Dedifferentiated amniotic fluid mesenchymal stem cell (primary cell): ENCODE results near the gene DLGAP1.

ENCODE experiments used
- DNase-seq: peaks from one replicate; pipeline ENCODE4 v3.0.0-alpha.2; 2016; ENCODE audit errors: extremely low spot score

Gene DLGAP1

DNA sequence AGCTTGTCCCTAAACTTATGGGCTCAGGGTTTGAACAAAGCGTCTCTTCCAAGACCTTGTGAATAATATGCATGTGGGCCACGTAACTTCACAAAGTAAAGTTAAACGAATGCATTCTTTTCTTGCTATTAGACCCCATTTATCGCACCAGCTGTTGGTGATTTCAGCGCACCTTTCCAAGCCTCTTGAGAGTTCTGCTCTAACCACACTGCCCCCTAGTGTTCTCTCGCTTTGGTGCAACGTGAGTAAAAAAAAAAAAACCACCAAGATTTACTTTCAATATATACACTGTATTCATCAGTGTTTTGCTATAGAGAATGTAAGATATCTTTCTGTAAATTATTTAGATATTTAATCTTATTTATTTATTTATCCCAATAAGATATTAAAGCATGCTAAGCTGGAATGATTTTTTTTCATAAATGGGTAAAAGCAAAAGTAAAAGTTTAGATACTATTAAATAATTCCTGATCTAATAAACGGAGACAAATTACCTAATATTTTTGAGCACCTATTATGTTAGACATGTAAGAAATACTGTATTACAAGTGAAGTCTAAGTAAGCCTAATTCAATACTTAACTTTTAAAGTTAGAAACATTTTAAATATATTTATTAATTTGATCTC lies 459.5 kb downstream of the DLGAP1 start:
- peak; percentile 64 for DNase-seq

DNA sequence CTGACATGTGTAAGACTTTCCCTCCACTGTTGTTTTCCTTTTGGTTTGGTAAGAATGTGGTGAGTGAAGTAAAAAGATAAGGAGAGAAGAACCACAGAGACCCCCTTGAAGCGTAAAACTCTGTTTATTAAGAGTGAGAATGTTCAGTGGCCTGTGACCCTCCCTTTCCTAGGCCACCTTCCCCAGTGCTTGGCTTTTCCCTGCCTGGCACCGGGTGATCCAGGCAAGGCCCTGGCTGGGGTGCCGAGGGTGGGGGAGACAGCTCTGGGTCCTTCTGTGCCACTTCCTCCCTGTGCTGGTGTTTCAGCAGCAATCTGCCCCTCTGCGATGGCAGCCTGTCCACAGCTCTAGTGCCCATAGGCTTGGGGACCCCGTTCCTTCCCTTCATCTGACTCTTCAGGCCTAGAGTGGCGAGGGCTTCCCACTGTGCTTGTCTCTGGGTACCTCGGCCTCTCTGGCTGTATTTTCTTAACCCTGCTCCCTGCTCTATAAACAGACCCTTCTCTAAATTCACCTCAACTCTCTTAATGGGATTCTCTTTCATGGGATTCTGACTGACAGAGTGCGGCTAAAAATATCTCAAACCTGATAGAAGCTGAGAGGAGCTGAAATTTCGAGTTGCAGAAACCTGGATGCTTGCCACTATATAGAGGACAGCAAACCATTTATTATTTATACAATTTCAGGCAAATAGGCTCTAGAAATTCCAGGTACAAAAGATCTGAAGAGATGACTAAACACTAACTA lies 461.0 kb downstream of the DLGAP1 start:
- DNase-seq, result no peak

DNA sequence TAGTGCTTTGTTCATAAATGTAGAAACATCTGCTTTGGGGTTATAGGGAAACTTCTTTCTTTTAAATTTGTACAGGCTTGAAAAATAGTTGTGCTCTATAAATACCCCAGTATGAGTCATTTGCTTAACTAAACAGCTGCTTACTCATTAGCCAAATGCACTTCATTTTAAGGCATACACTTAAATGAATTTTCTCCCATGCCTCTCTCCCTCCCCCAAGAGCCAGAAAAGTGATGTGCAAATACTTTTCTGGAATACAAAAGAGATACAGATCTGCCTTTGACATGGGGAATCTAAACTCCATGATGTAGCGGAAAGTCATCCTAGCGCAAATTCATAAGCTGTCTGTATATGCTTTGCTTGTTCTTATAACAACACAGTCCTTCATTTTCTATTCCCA lies 469.4 kb downstream of the DLGAP1 start:
- no peak for DNase-seq

DNA sequence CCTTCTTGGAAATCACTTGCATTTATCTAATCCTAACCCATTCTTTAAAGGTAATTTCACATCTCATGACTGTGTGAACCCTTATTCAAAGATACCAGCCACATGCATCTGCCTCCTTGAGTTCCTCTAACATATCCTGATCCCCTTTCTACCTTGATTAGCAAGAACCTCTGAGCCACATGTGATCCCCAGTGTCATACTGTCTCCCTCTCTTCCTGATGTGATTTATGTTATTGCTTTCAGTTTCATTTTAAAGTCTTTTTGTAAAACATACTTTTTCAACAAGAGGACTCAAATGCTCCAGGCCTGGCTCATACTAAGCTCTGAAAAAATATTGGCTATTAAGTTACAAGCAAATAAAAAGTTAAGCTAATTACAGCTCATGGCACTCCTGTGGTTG lies 470.1 kb downstream of the DLGAP1 start:
- DNase-seq, result no peak

DNA sequence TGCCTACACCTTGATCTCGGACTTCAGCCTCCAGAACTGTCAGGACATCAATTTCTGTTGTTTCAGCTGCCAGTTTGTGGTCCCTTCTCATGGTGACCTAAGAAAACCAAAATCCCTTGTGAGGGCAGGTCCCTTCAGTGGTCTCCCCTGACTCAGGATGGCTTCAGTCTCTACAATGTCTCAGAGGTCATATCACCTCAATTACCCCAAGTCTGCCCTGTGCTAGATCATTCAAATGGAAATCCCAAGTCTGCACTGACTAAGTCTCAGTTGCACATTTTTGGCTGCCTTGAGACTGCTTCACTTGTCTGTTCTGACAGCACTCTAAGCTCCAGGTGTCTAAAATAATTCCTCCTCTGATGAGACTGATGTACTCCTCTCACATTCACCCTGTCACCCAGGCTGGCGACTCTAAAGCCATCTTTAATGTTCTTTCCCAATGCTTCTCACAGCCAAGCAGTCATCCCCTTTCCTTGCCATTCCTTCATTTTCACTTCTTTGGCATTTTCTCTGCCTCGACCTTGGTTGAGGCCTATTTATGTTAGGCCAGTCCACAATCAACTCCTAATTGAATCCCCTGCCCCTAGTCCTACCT lies 470.8 kb downstream of the DLGAP1 start:
- DNase-seq, result no peak

DNA sequence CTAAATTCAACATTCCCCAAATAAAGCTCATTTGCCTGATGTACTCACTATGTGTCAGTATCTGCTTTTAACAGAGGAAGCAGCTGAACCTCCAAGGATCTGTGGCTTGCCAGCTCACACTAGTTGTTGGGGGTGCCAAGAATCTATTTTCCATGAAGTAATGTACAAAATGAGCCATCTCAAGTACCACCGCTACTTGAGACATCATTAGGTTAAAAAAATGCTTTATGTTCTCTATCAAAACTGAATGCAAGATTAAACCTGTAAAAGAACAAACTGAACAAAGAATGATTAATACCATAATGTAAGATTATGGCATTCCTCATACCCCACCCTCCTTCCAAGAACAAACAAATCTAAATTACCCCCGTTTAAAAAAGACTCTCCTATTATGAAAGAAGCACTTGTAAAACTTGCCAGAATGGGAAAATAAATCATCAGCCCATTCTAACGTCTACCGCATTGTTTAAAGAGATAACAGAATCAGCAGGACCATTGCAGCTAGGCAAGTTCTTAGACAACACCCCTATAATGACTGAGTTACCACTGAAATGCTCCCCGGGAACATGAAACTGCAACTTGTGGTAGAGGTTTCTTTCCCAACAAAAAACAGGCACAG lies 471.6 kb downstream of the DLGAP1 start:
- no peak for DNase-seq

DNA sequence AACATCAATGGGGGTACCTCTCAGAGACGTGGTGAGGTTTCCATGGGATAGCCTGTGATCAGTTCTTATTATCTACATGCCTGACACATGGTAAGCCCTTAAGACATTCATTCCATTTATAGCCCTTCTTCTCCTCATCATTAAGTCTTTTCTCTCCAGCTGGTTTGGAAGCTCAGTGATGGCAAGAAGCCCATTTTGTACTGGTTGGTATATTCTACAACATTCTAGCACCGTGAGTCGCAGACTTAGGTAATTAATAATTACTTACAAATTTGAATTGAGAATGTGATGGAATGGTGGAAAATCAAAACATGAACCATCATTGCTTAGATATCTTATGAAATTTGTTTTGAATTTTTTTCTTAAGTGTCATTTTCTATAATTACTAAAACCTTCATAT lies 472.6 kb downstream of the DLGAP1 start:
- DNase-seq, result no peak

DNA sequence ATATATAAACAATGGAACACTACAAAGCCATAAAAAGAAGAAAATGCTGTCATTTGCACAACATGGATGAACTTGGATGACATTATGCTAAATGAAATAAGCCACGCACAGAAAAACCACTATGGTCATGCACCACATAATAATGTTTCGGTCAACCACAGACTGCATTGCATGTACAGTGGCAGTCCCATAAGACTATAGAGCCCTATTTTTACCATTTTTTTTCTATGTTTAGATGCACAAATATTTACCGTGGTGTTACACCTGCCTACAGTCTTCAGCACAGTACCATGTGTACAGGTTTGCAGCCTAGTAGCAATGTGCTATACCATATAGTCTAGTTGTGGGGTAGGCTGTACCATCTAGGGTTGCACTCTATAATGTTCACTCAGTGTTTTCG lies 476.1 kb downstream of the DLGAP1 start:
- no peak for DNase-seq

DNA sequence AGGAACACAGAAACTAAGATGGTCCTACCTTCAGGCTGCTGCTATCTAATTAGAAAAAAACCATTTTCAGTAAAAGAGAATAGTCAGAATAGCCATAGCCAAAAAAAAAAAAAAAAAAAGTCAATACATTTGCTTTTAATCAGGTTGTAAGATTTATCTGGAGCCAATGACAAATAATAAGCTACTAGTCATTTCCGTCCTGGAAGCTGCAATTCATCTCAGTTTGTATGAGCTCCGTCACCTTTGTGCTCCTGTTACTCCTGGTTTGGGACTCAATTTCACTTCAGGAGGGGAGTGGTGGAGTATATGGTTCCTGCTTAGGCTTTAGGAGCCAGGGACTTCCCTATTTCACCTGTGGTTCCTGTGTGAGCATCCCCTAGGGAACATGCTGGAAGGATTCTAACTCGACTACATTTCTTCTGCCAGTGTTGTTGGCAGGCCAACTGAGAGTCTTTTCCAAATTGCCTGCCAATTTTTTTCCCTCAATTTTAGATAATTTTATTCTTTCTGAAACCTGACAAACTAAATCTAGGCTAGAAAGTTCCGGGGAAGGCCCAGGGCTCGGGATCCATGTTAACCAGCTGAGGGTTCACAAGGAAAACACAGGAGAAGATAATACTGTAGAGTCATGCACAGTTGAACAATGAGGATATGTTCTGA lies 481.8 kb downstream of the DLGAP1 start:
- no peak for DNase-seq

DNA sequence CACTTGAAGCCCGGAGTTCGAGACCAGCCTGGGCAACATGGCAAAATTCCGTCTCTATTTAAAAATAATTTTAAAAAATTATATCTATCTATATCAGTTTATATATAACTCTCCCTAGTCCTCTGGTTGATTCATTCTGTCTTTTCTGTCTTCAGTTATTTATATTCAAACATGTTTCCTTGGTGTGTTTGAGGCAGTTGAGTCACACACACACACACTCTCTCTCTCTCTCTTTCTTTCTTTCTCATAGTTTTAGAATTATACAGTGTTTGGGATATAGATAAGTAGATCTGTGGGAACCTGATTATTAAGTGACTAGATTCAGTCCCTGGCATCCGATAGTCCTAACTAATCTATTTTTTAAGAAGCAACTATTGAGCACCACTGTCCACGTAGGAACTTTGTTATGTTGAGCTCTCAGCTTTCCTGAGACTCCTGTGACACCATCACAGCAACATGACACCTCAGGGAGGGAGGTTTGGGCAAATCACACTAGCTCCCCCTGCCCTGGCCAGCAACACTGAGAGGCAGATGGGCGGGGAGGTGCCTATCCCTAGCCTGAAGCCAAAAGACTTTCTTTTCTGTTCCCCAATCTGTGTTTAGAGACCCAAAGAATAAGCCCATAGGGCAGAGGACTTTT lies 482.7 kb downstream of the DLGAP1 start:
- DNase-seq, result no peak

DNA sequence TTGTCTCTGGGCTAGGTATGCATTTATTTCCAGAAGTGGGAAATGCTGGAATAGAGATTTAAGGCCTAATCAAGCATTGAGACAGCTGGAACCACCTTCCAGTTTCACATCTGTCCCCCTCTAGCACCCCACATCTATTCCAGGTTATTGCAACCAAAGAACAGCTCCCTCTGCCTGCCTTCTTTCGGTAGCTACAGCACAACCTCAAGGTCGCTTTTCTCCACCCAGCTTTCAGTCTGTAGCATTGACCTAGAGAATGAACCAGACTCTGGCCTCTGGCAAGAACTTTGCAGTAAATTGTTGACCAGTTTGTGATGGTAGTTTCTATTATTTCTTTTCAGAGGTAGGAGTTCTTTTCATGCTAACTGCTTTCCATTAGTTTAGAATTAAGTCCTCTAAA lies 484.2 kb downstream of the DLGAP1 start:
- DNase-seq, result no peak

DNA sequence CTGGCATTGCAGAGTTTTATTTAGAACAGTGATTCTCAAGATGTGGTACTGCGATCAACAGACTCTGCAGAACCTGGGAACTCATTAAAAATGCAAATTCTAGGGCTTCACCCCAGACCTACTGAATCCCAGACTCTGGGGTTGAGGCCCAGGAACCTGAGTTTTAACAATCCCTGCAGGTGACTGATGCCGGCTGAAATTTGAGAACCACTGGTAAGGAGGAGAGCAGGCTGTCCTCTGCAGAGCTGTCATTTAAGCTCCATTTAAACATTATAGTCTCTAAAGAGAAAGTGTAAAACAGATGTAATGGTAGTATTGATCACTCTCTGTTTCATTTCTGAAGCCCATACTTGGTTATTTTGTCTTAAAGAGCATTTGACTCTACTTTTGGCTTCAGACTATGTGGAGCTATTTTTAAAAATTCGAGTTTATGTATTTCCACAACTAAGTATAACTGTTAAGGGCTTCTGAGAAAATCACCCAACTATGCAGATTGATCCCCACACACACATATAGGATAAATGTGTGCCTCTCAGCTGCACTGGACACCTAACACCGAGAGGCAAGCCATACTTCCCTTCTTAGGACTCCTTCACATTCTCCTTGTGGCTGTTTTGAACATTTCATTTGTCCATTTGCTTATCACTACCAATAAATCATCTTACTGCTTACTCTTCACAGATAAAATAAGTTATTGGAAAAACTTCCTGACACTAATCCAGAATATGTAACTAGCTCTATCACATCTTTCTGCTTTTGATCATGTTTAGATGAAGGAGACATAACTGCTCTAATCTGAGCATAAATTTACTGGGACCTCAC lies 487.5 kb downstream of the DLGAP1 start:
- DNase-seq, result no peak

DNA sequence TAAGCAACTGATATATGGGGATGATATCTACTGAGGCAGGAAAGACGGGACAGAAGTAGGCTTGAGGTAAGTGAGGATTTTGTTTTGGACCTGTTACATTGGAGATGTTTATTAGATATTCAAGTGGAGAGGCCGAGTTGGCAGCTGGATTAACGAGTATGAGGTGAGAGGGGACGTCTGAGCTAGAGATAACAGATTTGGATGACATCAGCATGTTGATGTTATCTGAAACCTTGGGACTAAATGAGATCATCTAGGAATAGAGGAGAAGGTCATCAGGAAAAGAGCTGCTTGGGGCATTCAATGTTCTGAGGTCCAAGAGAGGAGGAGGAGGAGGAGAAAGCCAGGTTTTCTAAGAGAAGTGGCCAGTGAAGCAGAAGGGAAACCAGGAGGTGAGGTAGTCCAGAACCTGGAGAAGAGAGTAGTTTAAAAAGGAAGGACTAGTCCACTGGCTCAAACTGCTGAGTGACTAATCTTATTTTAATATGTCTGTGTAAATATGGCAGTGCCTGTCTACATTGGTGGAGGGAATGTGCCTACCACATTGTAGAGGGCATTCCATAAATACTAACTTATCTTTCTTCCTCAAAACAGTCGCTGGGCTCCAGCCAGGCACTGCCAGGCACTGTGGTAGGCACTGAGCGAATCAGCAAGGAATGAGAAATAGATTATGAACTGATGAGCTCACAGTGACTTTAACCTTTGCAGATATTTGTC lies 488.3 kb downstream of the DLGAP1 start:
- no peak for DNase-seq

DNA sequence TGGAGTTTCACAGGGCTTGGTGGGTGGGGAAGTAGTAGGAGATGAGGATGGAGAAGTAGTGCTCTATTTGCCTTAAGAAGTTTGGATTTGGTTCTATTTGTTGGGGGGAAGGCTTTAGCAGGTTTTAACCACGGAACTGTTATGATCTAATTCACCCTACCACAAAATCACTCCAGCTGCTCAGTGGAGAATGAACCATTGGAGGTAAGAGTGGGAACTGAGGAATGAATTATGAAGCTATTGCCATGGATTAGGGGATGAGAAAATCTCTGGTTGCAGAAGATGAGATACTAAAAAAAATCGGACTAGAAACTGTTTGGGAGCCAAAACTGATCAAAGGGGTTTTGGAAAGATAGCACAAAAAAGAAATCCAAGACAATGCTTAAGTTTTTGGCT lies 488.9 kb downstream of the DLGAP1 start:
- no peak for DNase-seq

DNA sequence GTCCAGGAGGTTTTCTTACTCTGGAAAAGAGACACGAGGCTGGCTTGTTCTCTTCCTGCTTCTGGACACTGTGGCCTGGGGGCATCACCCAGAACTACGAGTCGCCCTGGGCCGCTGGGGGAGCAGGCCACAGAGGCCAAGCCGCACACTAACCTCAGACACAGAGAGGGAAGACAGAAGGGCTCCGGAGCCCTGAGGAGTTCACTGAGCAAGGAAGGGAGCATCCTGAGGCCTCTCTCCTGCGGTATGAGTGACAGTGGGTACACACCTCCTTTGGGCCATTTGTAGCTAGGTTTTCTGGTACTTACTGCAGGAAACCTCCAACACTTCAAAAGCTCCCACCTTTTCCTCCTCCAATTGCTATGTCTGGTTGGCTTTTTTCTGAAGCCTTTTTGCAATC lies 494.1 kb downstream of the DLGAP1 start:
- DNase-seq, result no peak

DNA sequence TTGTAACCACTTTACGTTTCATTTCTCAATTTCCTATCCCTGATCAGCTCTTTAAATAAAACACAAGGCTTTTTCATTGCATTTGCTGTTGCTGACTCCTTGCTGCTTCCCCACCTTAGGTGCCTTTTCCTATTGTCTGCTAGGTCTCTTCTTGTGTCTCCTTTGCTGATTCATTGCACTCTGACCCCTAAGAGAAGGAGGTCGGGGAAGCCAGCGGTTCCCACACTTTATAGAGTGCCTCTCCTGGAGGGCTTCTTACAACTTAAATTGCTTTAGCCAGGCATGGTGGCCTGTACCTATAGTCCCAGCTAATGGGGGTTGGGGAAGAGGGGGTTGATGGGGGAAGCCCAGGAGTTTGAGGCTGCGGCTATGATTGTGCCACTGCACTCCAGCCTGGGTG lies 495.0 kb downstream of the DLGAP1 start:
- no peak for DNase-seq

DNA sequence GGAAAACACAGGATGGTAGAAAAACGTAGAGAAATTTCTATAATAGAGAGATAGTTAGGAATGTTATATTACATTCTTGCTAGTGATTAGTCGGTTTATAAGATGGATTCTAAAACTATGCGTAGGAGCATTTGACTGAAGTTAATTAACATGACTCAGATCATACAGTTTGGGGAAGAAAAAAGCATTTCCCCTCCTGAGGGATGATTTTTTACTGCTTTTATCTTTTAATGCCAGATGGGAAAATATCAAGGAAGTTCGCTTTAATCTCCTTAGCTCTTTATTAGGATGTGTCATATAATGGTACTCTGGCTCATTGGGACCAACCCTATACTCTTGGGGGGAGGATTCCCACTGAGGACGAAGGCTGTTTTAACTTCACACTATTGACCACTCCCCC lies 503.1 kb downstream of the DLGAP1 start:
- DNase-seq, result no peak

DNA sequence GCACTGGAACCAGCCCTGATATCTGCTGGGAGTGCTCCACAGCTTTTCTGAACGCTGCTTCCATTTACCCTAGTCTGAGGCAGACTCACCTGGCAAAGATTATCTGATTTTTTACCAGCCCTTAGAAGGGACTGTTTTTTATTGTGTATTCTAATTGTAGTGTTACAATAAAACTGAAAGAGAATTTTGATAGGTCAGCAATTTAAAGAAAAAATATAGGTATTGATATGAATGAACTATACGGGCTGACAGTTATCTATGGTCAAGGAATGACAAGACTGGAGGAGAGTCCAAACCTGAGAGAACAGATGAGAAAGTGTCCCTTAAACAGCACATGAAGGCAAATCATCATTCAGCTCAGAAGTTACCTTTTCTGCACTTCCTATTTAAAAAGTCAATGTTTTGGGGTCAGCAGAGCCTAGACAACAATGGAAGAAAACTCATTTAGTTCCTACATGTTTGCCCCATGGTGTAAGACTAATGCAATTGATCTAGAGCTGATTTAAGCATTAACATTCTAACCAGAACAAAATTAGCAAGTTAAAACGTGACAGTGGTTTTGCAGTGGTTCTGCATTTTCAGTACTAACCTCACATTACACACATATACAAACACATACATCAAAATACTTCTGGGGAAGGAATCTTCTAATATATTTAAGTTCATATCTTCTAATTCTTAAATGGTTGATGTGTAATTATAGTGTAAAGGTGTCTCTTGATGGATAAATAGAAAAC lies 504.3 kb downstream of the DLGAP1 start:
- DNase-seq, result no peak

DNA sequence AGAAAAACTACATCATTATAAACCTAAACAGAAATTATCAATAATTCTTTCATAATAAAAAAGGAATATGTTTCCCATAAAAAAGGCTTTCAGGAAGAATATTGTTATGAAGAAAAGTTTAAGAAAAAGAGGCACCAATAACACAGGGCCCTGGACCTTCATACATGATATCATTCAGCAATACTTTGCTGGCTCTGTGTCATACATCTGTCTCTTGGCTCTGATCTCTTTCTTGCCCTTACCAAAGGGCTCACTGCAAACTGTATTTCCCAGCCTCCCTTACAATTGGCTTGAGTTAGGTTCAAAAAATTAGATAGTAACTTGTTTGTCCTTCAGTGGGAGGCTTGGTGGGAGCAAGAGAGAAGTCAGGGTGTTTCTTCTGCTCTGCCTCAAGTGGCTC lies 506.1 kb downstream of the DLGAP1 start:
- DNase-seq, result no peak

DNA sequence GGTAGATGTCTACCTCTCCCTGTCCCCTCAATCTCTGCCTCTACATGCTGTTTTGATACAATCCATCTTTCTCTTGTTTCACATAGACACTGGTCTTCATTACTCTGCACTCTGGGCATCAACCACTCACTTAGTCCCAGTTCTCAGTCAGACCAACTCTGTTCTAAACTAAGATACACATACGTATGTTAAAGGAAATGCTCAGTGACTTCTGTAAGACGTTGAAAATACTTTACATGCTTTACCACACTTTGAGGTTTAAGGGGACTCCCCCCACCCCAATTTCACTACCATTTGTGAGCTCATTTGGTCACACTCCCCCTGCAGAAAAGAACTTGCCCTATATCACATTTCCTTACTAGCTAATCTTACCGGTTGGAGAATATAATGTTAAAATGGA lies 507.7 kb downstream of the DLGAP1 start:
- no peak for DNase-seq
